Dendritic cell treated with granulocyte-macrophage colony-stimulating factor and Interleukin-4, amounts not matched to agents 40 ng/mL and 50 ng/mL, for 4 days (primary cell): Measurements from ENCODE around the gene NME4.
A peak's percentile ranks its signal among the peaks of the same experiment; 100 is the strongest.
"Not testable (repeated sequence)": the region's sequence is repeated elsewhere in the genome, so short reads cannot be mapped to it uniquely, and the experiment has no call there.

Experiments used
- H3K27ac Mint-ChIP-seq: one replicate; pipeline ENCODE4 v1.8.0; 2022; ENCODE audit warnings: mild to moderate bottlenecking, mixed read lengths
- H3K27me3 Mint-ChIP-seq: one replicate; pipeline ENCODE4 v1.8.0; 2022; ENCODE audit warnings: mild to moderate bottlenecking, mixed read lengths
- H3K36me3 Mint-ChIP-seq: one replicate; pipeline ENCODE4 v1.8.0; 2022; ENCODE audit warnings: low read depth, mixed read lengths
- H3K4me1 Mint-ChIP-seq: one replicate; pipeline ENCODE4 v1.8.0; 2022; ENCODE audit warnings: low read depth, mixed read lengths
- H3K4me3 Mint-ChIP-seq: one replicate; pipeline ENCODE4 v1.8.0; 2022; ENCODE audit warnings: mild to moderate bottlenecking, moderate library complexity, mixed read lengths
- H3K9me3 Mint-ChIP-seq: one replicate; pipeline ENCODE4 v1.8.0; 2022; ENCODE audit warnings: mixed read lengths
- intact Hi-C: fragments of 100-400 bp; cut with micrococcal nuclease; formaldehyde crosslinking; loops from one replicate; pipeline ENCODE4 v1.15.0; 2022

NME4 gene

DNA sequence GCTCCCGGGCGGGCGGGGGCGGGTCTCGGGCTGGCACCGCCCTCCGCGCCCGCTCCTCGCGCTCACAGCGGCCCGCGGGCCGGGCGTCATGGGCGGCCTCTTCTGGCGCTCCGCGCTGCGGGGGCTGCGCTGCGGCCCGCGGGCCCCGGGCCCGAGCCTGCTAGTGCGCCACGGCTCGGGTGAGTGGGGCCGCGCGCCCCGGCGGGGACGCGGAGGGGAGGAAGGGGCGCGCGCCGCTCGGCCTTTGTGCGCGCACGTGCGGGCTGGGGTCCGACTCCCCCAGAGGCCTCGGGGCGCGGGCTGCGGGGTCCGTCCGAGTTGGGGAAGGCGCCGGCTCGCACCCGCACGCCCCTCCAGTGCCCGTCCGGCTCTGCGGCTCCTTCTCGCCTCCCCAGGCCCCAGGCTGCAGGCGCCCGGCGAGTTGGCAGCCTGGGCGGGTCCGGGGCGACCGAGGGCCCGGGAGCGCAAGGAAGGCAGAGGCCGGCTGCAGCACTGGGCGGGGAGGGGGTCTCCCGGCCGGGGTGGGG is at the start of gene NME4:
Gene NME4 (plus strand): TSS at position 65 of the 527 bp plus-strand sequence. CDS start 24 bp downstream, at position 89.
- Mint-ChIP-seq H3K36me3 (peaks cover 30% of the 10 kb centered on the region), H3K9me3 (no peaks in the 10 kb centered on the region), H3K27ac (peak within 1 kb of the TSS; percentile 80), H3K4me1 (peaks cover 46% of the 10 kb centered on the region), H3K27me3 (no peaks in the 10 kb centered on the region), H3K4me3 (peak within 1 kb of the TSS; percentile 79)
- intact Hi-C loops, result no loop called here

DNA sequence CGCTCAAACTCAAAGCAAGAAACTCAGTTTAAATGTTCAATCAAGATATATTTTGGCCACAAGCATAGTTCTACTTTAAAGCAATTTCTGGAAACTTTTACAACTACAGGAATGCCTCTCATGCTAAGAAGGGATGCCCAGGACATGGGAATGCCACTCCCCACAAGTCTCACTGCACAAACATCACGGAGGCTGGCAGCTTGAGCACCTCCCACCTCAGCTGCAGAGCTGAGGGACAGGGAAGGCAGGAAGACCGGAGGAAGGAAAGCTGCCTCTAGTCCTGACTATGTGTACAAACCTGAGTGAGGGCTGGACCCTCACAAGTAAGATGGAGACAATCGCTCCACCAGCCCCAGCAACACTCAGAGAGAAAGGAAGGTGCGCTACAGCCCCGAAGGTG is 49.8 kb upstream of the NME4 start:
- Mint-ChIP-seq H3K9me3 (no peaks in the 10 kb centered on the region), H3K27ac (peak overlapping the region; percentile 68), H3K27me3 (no peaks in the 10 kb centered on the region), H3K4me3 (no peak overlapping the region), H3K36me3 (peaks cover 65% of the 10 kb centered on the region), H3K4me1 (peaks cover 59% of the 10 kb centered on the region)
- intact Hi-C loops, result no loop called here

DNA sequence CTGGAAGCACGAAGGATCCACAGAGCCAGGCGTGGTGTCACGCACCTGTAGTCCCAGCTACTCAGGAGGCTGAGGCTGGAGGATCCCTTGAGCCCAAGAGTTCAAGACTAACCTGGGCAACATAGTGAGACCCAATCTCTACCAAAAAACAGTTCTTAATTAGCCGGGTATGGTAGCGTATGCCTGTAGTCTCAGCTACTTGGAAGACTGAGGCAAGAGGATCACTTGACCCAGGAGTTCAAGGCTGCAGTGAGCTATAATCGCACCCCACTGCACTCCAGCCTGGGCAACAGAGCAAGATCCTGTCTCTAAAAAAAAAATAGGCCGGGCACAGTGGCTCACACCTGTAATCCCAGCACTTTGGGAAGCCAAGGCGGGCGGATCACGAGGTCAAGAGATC is 48.5 kb upstream of the NME4 start:
- H3K4me3 Mint-ChIP-seq, intact Hi-C loops, H3K9me3 Mint-ChIP-seq, H3K27me3 Mint-ChIP-seq: not testable (repeated sequence)
- peaks cover 52% of the 10 kb centered on the region for H3K36me3 Mint-ChIP-seq
- peaks cover 47% of the 10 kb centered on the region for H3K4me1 Mint-ChIP-seq
- peak overlapping the region; percentile 68 for H3K27ac Mint-ChIP-seq

DNA sequence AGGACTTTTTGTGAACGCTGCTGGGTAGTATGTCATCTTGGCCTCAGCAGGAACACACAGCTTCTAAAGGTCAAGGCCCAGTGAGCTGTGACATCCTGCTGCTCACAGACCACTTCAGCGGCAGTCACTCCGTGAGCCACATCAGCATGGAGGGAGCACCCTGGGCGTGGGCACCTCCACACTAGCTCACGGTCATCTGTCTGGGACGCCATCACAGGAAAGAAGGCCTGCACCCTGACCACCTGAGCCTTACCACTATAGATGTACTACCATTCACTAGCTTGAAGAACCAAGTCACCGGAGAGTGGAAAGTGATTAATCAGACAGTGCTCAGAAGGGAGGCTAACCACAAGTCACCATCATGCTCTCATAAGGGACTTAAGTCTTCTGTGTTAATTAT is 47.8 kb upstream of the NME4 start:
- peaks cover 51% of the 10 kb centered on the region for H3K4me1 Mint-ChIP-seq
- peaks cover 45% of the 10 kb centered on the region for H3K36me3 Mint-ChIP-seq
- H3K4me3 Mint-ChIP-seq, result no peak overlapping the region
- no peaks in the 10 kb centered on the region for H3K27me3 Mint-ChIP-seq
- H3K27ac Mint-ChIP-seq, result no peak overlapping the region
- no peaks in the 10 kb centered on the region for H3K9me3 Mint-ChIP-seq
- intact Hi-C loops, result no loop called here

DNA sequence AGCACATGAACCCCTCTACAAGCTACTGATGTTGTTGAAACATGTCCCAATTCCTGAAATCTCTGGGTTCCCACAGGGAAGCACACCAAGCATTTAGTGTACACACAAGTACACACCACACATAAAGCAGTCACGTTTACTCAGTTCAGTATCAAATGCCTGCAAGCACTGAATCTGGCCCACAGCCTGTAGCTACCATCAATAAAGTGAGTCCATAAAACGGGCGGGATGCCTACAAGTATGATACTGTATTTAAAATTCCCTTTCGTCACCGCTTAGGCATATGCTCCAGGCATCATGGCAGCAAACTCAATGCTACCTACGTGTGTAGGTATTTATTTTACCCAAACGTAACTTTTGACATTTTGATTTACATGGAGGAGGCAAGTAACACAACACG is 46.8 kb upstream of the NME4 start:
- peaks cover 35% of the 10 kb centered on the region for H3K36me3 Mint-ChIP-seq
- no peaks in the 10 kb centered on the region for H3K27me3 Mint-ChIP-seq
- no peak overlapping the region for H3K4me3 Mint-ChIP-seq
- no peak overlapping the region for H3K27ac Mint-ChIP-seq
- H3K4me1 Mint-ChIP-seq, result peaks cover 54% of the 10 kb centered on the region
- H3K9me3 Mint-ChIP-seq, result no peaks in the 10 kb centered on the region
- intact Hi-C loops, result loop anchor here (5.0 kb wide), 1 partner anchor 33 kb away; no protein-coding TSS in a partner anchor

DNA sequence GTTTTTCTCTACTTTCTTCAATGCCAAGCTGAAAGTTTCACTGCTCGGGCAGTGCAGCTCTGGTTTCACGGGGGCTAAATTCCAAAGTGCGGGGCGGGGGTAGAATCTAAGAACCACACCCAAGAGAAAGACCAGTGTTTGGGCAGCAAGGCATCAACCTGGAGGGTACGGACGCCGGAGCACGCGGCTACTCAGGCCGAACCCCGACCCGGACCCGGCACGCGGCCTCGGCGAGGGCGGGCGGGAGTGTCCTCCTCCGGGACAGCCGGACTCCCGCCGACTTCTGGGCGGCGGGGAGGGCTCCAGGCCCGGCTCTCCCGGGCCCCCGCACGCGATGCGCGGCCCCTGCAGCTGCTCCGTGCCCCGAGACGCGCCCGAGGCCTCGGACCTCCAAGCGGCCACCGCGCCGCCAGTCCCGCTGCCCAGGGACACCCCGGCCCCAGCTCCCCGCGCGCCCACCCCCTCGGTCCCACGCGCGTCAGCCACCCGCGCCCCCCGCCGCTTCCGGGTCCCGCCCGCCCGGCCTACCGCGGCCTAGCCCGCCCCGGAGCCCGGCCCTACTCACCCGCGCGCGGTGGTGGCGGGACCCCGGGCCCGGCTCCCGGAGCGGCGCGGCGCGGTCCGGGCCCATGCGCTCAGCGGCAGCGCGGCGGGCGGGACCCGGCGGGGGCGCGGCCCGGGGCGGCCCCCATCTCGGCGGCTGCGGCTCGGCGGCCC is 45.0 kb upstream of the NME4 start:
- H3K27ac Mint-ChIP-seq, result peak overlapping the region; percentile 37
- peaks cover 17% of the 10 kb centered on the region for H3K36me3 Mint-ChIP-seq
- intact Hi-C loops, result loop anchor here (1.0 to 5.0 kb wide), 2 partner anchors 35 to 117 kb away; no protein-coding TSS in a partner anchor
- peaks cover 46% of the 10 kb centered on the region for H3K4me1 Mint-ChIP-seq
- H3K27me3 Mint-ChIP-seq, result no peaks in the 10 kb centered on the region
- H3K9me3 Mint-ChIP-seq, result no peaks in the 10 kb centered on the region
- peak overlapping the region; percentile 73 for H3K4me3 Mint-ChIP-seq

DNA sequence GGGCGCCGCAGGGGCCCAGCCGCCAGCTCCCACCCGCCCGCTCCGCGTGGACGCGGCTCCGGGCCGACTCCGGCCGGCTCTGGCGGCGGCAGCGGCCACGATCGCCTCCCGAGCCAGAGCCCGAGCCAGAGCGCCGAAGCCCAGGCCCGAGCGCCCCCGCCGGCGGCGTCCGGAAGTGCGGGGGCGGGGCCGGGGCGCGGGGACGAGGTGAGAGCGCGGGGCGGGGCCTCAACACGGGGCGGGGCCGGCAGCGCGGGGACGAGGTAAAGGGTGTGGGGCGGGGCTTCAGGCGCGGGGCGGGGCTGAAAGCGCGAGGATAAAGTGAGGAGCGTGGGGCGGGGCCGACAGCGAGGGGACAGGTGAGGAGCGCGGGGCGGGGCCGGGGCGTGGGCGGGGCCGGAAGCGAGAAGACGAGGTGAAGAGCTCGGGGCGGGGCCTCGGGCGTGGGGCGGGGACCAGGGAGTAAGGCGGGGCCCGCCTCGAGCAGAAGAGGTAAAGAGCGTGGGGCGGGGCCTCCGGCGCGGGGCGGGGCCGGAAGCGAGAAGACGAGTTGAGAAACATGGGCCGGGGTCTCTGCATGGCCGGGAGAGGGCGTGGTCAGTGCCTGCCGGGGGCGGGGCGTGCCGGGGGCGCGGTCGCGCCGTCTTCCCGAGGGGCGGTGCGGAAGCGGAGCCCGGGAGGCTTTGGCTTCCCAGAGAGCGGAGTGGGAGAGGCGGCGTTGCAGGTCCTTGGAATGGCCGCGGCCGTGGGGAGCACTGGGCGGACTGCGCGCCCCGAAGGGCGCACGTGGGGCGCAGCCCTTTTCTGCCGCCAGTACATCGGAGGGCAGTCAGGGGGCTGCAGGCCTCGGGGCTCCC is 44.2 kb upstream of the NME4 start, which contains the start of gene AXIN1:
Gene AXIN1 (minus strand): TSS at position 177 of the 857 bp plus-strand sequence. CDS start 5,698 bp downstream, outside the sequence.
- Mint-ChIP-seq H3K36me3 (peaks cover 9% of the 10 kb centered on the region), H3K4me3 (peak within 1 kb of the TSS; percentile 73), H3K27ac (peak within 1 kb of the TSS; percentile 37), H3K4me1 (peaks cover 38% of the 10 kb centered on the region), H3K9me3 (no peaks in the 10 kb centered on the region), H3K27me3 (no peaks in the 10 kb centered on the region)
- intact Hi-C loops, result loop anchor here (1.0 to 5.0 kb wide), 2 partner anchors 35 to 117 kb away; no protein-coding TSS in a partner anchor

DNA sequence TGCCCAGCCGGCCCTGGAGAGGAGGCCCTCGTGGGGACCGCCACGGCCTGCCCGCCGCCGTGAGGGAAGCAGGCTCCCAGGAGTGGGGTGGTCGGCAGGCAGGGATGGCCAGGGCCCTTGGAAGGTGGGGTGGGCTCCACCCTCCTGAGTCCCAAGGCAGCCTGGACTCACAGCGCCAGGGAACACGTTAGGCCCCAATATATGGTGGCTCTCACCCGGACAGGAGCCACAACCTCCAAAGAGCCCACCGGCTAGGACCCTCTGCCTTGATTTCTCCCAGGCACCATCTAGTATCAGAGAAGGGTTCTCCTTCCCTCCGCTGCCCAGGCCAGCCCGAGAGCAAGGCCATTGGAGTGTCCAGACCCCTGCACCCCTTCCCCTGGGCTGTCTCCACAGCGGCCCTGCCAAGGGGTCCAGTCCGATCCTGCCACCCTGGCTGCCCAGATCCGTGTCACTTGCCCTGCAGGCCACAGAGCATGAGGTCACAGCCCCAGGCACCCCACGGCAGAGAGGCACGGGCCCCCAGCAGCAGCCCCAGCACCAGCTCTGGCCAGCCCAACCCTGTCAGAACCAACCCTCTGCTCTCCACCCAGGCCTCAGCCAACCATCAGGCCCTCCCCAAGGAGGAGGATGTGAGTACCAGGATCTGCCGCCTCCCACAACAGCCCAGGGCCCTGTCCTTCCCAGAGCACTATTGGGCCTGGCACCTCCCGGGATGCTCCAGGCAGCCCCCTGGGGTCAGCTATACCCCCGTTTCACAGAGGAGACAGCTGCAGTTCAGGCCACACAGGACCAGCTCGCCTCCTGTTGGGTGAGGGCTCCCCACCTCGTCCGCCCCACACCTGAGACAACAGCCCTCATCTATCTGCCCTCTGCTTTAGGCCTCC is 43.4 kb upstream of the NME4 start:
- Mint-ChIP-seq H3K4me3 (peak overlapping the region; percentile 69), H3K4me1 (peaks cover 30% of the 10 kb centered on the region), H3K27ac (peak overlapping the region; percentile 37), H3K27me3 (no peaks in the 10 kb centered on the region), H3K9me3 (no peaks in the 10 kb centered on the region), H3K36me3 (peaks cover 8% of the 10 kb centered on the region)
- intact Hi-C loops, result loop anchor here (5.0 kb wide), 1 partner anchor 36 kb away; no protein-coding TSS in a partner anchor

DNA sequence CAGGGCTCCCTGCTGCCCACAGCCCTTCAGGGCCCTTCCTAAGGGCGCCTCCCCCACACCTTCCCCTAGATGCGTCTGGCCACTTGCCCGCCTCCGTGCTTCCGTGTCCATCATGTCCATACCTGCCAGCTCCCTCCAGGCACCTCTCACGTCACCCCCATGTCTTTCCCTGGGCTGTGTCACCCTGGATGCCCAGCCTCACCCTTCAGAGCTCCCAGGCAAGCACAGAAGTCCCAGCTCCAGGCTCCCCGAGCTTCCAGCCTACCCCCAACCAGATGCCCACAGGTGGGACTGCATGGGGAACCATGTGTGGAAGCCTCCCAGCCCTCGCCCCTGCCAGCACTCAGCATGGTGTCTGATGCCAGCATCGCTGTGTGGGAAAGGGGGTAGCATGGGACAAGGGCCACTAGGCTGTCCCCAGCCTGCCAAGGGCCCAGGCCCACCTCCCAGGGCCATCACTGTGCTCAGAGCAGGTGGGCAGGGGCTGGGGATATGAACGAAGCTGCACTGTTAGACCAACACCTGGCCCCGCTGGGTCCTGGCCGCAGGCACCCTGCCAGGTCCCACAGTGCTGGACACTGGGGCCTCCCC is 42.6 kb upstream of the NME4 start:
- Mint-ChIP-seq H3K4me3 (no peak overlapping the region), H3K27me3 (no peaks in the 10 kb centered on the region), H3K27ac (no peak overlapping the region), H3K4me1 (peaks cover 22% of the 10 kb centered on the region), H3K36me3 (peaks cover 8% of the 10 kb centered on the region), H3K9me3 (no peaks in the 10 kb centered on the region)
- intact Hi-C loops, result loop anchor here (5.0 kb wide), 1 partner anchor 37 kb away; no protein-coding TSS in a partner anchor

DNA sequence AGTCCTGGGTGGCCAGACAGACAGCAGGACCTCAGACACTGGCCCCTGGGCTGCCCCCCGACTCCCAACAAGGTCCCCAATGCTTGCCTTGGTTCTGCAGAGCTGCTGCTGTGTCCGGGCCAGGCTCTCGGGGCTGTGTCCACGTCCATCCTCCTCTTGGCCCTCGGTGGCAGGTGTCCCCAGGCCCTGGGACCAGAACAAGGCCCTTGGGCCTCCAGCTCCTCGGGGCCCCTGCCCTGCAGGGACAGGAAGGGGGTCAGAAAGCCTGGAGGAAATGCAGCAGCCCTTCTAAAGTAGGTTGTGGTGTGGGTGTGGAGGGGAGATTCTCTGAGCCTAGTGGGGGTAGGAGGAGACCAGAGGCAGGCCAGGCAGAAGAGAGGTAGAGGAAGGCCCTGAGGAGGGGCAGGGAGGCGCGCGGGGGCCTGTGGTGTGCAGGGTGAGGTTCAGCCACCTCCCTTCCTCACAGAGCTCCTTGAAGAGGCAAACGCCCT is 42.0 kb upstream of the NME4 start:
- H3K4me1 Mint-ChIP-seq, result peaks cover 19% of the 10 kb centered on the region
- H3K27ac Mint-ChIP-seq, result no peak overlapping the region
- no peak overlapping the region for H3K4me3 Mint-ChIP-seq
- H3K9me3 Mint-ChIP-seq, result no peaks in the 10 kb centered on the region
- H3K36me3 Mint-ChIP-seq, result peaks cover 8% of the 10 kb centered on the region
- intact Hi-C loops, result loop anchor here (5.0 kb wide), 1 partner anchor 38 kb away; no protein-coding TSS in a partner anchor
- no peaks in the 10 kb centered on the region for H3K27me3 Mint-ChIP-seq

DNA sequence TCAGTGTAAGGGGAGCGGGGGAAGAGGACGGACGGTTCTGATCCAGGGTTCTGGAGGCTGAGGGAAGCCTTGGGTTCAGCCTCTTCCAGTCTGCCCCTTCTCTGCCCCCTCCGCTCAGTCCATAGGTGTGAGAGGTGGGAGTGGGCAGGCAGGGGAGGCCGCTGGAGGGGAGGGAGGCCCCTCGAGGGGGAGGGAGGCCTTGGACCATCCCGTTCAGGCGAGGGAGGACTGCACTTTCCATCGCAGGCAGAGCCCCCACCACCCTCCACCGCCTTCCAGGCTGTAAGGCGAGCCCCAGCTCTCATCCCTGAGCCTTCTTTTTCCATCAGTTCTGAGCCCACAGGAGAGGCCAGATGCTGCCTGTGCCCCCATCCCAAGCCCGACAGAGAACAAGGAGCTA is 40.3 kb upstream of the NME4 start:
- no peaks in the 10 kb centered on the region for H3K9me3 Mint-ChIP-seq
- peaks cover 11% of the 10 kb centered on the region for H3K4me1 Mint-ChIP-seq
- no peaks in the 10 kb centered on the region for H3K36me3 Mint-ChIP-seq
- H3K27ac Mint-ChIP-seq, result no peak overlapping the region
- intact Hi-C loops, result no loop called here
- no peak overlapping the region for H3K4me3 Mint-ChIP-seq
- H3K27me3 Mint-ChIP-seq, result peaks cover 1% of the 10 kb centered on the region

DNA sequence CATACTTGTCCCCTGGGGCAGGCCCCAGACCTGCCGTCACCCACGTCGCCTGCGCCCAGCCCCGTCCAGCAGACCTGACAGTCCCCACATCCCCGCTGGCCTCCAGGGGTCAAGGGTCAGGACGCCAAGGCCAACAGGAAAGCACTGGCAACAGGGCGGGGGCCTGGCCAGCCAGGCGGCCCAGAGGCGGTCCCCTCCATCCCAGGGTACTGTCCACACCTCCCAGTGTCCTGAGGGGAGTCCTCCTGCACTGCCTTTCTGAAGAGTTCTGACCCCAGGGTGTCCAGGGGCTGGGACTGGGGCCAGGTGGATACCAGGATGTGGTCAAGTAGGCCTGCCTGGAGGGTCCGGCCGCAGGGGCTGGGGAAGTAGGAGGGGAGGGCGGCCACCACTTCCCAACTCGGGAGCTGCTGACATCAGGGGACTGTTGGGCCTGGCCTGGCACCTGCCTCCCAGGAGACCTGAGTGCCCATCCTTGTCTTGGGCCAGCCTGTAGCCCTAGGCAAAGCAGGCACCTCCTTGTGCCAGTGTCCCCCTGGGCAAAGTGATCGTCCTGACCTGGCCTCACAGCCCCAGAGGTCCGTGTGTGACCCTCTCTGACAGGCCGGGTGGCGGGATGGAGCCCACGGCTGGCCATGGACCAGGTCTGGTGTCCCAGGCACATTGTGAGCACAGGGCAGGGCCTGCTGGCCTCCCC is 37.8 kb upstream of the NME4 start:
- peaks cover 11% of the 10 kb centered on the region for H3K4me1 Mint-ChIP-seq
- no peaks in the 10 kb centered on the region for H3K9me3 Mint-ChIP-seq
- no peaks in the 10 kb centered on the region for H3K36me3 Mint-ChIP-seq
- no peak overlapping the region for H3K4me3 Mint-ChIP-seq
- H3K27ac Mint-ChIP-seq, result no peak overlapping the region
- intact Hi-C loops, result no loop called here
- peaks cover 19% of the 10 kb centered on the region for H3K27me3 Mint-ChIP-seq
